Fibroblast of skin of abdomen (primary cell): ENCODE results near the gene TNFSF8.
A peak's percentile ranks its signal among the peaks of the same experiment; 100 is the strongest.

ENCODE experiments used
- DNase-seq: peaks from one replicate; pipeline ENCODE4 v3.0.0-alpha.2; 2013

The TNFSF8 gene

GRCh38 chr9:114869378-114869777 is 61.0 kb downstream of the TNFSF8 start:
- no peak for DNase-seq

DNA sequence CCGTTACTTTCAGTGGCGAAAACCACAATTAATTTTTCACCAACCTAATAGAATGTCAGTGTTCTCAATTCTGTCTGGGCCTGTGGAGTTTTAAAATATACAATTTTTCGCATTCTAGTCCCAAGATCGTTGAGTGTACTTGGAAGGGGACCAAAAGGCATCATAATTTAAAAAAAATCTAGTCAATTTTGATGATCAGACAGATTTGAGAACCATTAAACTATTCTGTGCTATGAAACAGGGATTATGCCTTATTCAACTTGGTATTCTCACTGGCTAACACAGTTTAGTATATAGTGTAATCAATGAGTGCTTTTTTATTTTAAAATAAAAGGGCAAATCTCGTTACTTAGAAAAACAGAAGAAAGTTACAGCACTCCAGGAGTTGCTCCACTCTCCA is 63.1 kb downstream of the TNFSF8 start:
- no peak for DNase-seq

GRCh38 chr9:114864471-114864870 is 65.9 kb downstream of the TNFSF8 start:
- DNase-seq, result no peak

GRCh38 chr9:114861922-114862605 is 68.3 kb downstream of the TNFSF8 start:
- no peak for DNase-seq

DNA sequence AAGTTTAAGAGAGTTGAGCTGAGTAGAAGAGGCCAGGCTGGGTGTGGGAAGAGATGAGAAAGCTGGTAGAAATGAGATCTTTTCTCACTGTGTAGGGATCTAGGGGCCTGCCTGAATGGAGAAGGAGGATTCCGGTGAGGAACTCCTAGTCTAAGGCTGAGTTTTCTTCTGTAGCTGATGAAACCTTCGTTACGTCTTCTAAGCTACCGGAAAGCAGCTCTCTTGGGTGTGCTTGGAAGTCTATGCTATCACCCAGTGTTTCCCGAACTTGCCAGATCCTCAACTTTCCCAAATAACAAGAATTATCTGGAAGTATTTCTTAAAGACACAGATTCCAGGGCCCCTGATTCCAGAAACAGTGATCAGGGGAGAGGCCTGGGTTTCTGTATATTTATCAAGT is 69.1 kb downstream of the TNFSF8 start:
- no peak for DNase-seq

GRCh38 chr9:114860187-114860586 is 70.2 kb downstream of the TNFSF8 start:
- no peak for DNase-seq

GRCh38 chr9:114856942-114857315 is 73.5 kb downstream of the TNFSF8 start:
- peak; percentile 57 for DNase-seq

GRCh38 chr9:114856215-114856941 is 74.0 kb downstream of the TNFSF8 start:
- peak; percentile 94 for DNase-seq

DNA sequence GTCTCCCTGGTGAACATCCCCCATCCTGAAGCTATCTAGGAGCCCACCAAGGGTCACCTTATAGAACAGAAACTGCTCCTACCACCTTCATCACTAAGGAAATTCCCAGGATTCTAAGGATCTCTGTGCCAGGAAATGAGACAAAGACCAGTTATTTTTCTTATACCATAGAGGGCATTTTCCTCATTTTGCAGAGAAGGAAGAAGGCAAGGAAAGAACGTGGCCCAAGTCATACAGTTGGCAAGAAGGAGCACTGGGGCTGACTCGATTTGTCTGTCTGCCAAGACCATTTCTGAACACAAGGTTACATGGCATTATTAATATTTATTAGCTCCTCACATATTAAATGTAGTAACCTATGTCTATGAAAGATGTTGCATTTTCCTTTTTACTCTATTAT is 74.9 kb downstream of the TNFSF8 start:
- DNase-seq, result peak; percentile 31

DNA sequence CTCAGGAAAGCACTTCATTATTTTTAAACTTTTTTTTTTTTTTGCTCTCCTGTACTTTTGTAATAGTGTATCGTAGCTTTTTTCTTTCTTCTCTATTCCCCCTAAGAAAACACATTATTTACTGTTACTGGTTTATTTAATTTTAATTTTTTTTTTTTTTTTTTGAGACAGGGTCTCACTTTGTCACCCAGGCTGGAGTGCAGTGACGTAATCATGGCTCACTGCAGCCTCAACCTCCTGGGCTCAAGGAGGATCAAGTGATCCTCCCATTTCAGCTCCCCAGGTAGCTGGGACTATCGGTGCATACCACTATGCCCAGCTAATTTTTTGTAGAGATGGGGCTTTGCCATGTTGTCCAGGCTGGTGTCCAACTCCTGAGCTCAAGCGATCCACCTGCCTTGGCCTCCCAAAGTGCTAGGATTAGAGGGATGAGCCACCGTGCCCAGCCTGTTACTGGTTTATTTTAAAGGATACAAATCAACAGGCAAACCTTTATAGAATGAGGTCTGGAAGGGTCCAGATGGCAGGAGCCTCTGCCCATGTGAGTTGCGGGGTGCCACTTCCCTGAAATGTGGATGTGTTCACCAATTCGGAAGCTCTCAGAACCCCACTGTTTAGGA is 75.5 kb downstream of the TNFSF8 start:
- DNase-seq, result no peak

DNA sequence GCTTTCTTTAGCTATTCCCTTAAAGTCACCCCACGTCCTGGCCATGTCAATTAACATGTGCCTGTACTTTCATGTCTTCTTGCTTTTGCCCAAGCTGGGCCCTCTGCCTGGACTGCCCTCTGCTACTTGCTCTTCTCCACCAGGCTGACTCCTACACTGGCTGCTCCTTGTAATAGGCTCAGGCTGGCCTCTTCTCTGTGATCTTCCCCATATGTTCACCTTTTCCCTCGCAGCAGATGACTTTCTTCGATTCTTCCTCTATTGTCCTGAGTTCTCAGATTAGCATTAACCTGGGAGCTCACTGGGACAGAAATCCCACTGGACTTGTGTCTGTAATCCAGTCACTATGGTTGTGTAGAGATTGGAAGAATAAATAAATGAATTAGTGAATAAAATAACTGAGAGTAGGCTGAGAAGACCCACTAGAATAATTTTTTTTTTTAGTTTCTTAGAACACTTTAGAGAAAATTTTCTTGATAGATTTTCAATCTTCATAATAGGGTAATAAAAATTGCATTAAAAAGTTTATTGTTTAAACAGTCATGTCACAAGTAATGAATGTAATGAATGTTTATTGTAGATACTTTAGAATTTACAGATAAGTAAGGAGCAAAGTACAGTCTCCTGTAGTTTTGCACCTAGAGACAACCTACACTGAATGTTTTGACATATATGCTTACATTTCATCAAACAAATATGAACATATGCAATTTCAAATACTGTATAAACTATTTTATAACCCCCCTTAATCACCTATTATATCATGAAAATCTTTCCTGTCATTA is 77.1 kb downstream of the TNFSF8 start:
- DNase-seq, result no peak

GRCh38 chr9:114852050-114852594 is 78.3 kb downstream of the TNFSF8 start:
- DNase-seq, result peak; percentile 94

DNA sequence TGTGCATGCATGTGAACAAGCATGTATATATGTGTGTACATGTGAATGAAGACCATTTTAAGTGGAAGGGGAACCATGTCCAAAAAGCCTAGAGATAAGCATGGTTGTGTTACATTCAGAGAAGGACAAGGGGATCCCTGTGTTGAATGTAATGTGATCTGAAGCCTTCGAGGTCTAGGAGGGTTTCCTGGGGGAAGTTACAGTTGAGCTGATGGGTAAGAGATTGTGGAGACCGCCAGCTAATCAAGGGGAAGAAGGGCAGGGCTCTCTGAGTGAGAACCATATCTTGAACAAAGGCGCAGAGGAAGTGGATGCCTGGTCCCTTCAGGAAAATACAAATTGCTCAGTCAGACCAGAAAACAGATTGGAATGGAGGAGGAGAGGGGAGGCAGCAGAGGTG is 79.1 kb downstream of the TNFSF8 start:
- no peak for DNase-seq
